ENCODE data around the gene GOLGA7B. TPM values are rescaled to one million over a fixed set of nuclear protein-coding genes. Genes with fewer than 3 reads are reported as not detected.
"Not testable (repeated sequence)": the region's sequence is repeated elsewhere in the genome, so short reads cannot be mapped to it uniquely, and the experiment has no call there.

The GOLGA7B gene
- total RNA-seq, 2 experiments from 2014 or later, result 0.92 to 1.1 TPM

- POLR2A ChIA-PET, result no interaction called here
- peaks cover 20% of the 10 kb centered on the region for H3K4me1 Mint-ChIP-seq (ENCODE audit: low read depth)
- no peaks in the 10 kb centered on the region for H3K27me3 Mint-ChIP-seq
- TF ChIP-seq, protein P1, sequence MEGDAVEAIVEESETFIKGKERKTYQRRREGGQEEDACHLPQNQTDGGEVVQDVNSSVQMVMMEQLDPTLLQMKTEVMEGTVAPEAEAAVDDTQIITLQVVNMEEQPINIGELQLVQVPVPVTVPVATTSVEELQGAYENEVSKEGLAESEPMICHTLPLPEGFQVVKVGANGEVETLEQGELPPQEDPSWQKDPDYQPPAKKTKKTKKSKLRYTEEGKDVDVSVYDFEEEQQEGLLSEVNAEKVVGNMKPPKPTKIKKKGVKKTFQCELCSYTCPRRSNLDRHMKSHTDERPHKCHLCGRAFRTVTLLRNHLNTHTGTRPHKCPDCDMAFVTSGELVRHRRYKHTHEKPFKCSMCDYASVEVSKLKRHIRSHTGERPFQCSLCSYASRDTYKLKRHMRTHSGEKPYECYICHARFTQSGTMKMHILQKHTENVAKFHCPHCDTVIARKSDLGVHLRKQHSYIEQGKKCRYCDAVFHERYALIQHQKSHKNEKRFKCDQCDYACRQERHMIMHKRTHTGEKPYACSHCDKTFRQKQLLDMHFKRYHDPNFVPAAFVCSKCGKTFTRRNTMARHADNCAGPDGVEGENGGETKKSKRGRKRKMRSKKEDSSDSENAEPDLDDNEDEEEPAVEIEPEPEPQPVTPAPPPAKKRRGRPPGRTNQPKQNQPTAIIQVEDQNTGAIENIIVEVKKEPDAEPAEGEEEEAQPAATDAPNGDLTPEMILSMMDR (IDR thresholded peaks at IDR 0.05), result no peak
- H3K27ac Mint-ChIP-seq, result no peak overlapping the region
- no peak overlapping the region for H3K4me3 Mint-ChIP-seq
- no peak for DNase-seq
- ATAC-seq, result peak; percentile 64
- H3K9me3 Mint-ChIP-seq, result no peaks in the 10 kb centered on the region
- intact Hi-C loops (cut with micrococcal nuclease), result no loop called here
- H3K36me3 Mint-ChIP-seq (ENCODE audit: low read depth), result no peaks in the 10 kb centered on the region
- CTCF ChIA-PET, result no interaction called here
Observed at GRCh38 chr10:97828721-97829120, 20.9 kb upstream of the GOLGA7B start.

DNA sequence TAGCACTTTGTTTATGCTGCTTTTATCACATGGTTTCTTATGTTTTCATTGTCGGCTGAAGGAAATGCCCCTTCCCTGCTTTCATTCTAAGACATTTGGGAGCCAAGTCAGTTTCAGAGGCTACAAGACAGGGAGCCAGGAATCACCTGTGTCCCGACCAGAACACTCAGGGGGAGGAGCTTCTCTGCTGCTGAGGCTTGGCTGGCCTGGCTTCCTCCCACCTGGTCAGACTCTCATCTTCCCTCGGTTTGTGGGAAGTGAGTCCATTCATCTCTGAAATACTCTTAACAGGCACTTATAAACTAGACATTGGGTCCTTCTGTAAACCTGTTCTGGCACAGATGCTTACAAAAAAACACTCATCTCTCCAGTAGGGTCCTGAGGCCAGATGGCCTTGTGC is 19.6 kb upstream of the GOLGA7B start:
- no peaks in the 10 kb centered on the region for H3K9me3 Mint-ChIP-seq
- H3K36me3 Mint-ChIP-seq (ENCODE audit: low read depth), result no peaks in the 10 kb centered on the region
- TF ChIP-seq, protein P1 (IDR thresholded peaks at IDR 0.05), result no peak
- POLR2A ChIA-PET, result interaction anchor here (1.0 kb wide), 1 partner anchor 44 kb away, joined by 3 read pairs; no protein-coding TSS in a partner anchor
- intact Hi-C loops (cut with micrococcal nuclease), result no loop called here
- peaks cover 20% of the 10 kb centered on the region for H3K4me1 Mint-ChIP-seq (ENCODE audit: low read depth)
- no peak overlapping the region for H3K4me3 Mint-ChIP-seq
- ATAC-seq (no peak), DNase-seq (no peak)
- no peaks in the 10 kb centered on the region for H3K27me3 Mint-ChIP-seq
- no peak overlapping the region for H3K27ac Mint-ChIP-seq
- CTCF ChIA-PET, result interaction anchor here (1.6 kb wide), 1 partner anchor 38 kb away, joined by 6 read pairs; no protein-coding TSS in a partner anchor

DNA sequence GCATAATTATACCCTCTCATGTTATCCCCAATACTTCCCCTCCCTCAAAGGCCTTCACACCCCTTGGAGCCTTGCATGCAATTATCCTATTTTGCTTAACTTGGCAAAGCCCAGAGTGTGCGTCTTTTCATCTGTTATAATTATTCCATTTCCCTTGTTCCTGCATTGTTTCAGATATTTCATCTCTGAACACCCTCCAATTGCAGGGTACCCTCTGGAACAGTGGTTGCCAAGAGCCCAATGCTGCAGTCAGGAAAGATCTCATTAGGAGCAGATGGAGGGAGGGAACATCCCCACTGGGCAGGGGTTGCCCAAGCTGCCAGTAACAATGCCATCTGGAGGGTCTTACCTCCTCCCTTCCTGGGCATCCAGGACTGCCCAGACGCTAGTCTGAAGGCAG is 18.4 kb upstream of the GOLGA7B start:
- Mint-ChIP-seq H3K27ac (no peak overlapping the region), H3K36me3 (ENCODE audit: low read depth) (no peaks in the 10 kb centered on the region), H3K4me3 (no peak overlapping the region), H3K9me3 (no peaks in the 10 kb centered on the region), H3K27me3 (no peaks in the 10 kb centered on the region), H3K4me1 (ENCODE audit: low read depth) (peaks cover 20% of the 10 kb centered on the region)
- ChIA-PET POLR2A (interaction anchor here (0.8 to 1.0 kb wide), 2 partner anchors 13 to 46 kb away, joined by 3 read pairs; no protein-coding TSS in a partner anchor), CTCF (interaction anchor here (1.6 kb wide), 1 partner anchor 39 kb away, joined by 6 read pairs; no protein-coding TSS in a partner anchor)
- ATAC-seq, result no peak
- intact Hi-C loops (cut with micrococcal nuclease), result no loop called here
- no peak for DNase-seq
- TF ChIP-seq, protein P1 (IDR thresholded peaks at IDR 0.05), result no peak

DNA sequence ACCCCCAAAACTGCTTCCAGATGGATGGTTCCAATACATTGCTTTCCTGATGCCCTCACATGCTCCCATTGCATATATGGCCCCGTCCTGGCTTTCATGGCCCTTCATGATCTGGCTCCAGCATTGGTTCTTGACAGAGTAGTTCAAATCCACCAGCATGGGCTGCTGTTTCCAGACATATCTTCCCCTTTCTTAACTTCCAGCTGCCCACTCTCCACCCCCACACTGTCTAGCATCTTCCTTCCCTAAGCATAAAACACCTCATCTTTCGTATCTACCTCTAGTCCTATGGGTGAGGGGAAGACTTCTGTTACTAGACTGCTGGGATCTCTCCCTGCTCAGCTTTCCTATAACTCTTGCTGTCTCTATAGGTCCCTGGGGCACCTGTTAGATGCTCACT is 13.2 kb upstream of the GOLGA7B start:
- ChIA-PET POLR2A (no interaction called here), CTCF (no interaction called here)
- Mint-ChIP-seq H3K27me3 (no peaks in the 10 kb centered on the region), H3K4me1 (ENCODE audit: low read depth) (peaks cover 12% of the 10 kb centered on the region), H3K4me3 (no peak overlapping the region), H3K9me3 (no peaks in the 10 kb centered on the region), H3K27ac (no peak overlapping the region), H3K36me3 (ENCODE audit: low read depth) (no peaks in the 10 kb centered on the region)
- no peak for DNase-seq
- TF ChIP-seq, protein P1 (IDR thresholded peaks at IDR 0.05), result no peak
- intact Hi-C loops (cut with micrococcal nuclease), result no loop called here
- no peak for ATAC-seq

DNA sequence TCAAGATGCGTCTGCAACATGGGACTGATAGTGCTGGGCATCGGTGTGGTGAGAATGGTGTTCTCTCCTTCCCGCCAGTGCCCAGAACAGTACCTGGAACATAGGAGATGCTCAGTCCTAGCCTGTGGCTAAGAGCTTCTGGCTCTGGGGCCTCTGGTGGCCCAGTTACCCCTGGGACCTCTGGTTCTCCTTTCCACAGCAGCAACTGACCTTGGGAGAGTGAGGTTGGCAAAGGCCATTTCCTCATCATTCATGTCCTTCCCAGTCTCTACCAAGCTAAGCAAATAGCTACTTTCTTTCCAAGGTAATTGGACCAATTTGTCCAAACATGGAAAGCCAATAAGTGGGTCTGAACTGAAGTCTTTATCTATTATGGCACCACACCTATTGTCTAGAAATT is 11.6 kb upstream of the GOLGA7B start:
- TF ChIP-seq, protein P1 (IDR thresholded peaks at IDR 0.05), result no peak
- ChIA-PET CTCF (no interaction called here), POLR2A (no interaction called here)
- H3K27ac Mint-ChIP-seq, result no peak overlapping the region
- intact Hi-C loops (cut with micrococcal nuclease), result no loop called here
- DNase-seq (no peak), ATAC-seq (no peak)
- no peaks in the 10 kb centered on the region for H3K36me3 Mint-ChIP-seq (ENCODE audit: low read depth)
- no peak overlapping the region for H3K4me3 Mint-ChIP-seq
- no peaks in the 10 kb centered on the region for H3K9me3 Mint-ChIP-seq
- no peaks in the 10 kb centered on the region for H3K27me3 Mint-ChIP-seq
- H3K4me1 Mint-ChIP-seq (ENCODE audit: low read depth), result peaks cover 16% of the 10 kb centered on the region

DNA sequence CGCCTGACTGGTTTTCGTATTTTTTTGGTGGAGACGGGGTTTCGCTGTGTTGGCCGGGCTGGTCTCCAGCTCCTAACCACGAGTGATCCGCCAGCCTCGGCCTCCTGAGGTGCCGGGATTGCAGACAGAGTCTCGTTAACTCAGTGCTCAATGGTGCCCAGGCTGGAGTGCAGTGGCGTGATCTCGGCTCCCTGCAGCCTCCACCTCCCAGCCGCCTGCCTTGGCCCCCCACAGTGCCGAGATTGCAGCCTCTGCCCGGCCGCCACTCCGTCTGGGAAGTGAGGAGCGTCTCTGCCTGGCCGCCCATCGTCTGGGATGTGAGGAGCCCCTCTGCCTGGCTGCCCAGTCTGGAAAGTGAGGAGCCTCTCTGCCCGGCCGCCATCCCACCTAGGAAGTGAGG is 8.5 kb upstream of the GOLGA7B start:
- H3K27me3 Mint-ChIP-seq; H3K27ac Mint-ChIP-seq; POLR2A ChIA-PET; H3K4me3 Mint-ChIP-seq; H3K9me3 Mint-ChIP-seq; DNase-seq; H3K36me3 Mint-ChIP-seq (ENCODE audit: low read depth); ATAC-seq; CTCF ChIA-PET; intact Hi-C loops (cut with micrococcal nuclease): not testable (repeated sequence)
- H3K4me1 Mint-ChIP-seq (ENCODE audit: low read depth), result peaks cover 20% of the 10 kb centered on the region

DNA sequence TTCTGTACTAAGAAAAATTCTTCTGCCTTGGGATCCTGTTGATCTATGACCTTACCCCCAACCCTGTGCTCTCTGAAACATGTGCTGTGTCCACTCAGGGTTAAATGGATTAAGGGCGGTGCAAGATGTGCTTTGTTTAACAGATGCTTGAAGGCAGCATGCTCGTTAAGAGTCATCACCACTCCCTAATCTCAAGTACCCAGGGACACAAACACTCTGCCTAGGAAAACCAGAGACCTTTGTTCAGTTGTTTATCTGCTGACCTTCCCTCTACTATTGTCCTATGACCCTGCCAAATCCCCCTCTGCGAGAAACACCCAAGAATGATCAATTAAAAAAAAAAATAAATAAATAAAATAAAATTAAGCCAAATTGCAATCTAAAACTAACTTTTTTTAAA is 7.5 kb upstream of the GOLGA7B start:
- H3K36me3 Mint-ChIP-seq (ENCODE audit: low read depth); H3K4me3 Mint-ChIP-seq; DNase-seq; H3K27ac Mint-ChIP-seq; ATAC-seq; H3K9me3 Mint-ChIP-seq; intact Hi-C loops (cut with micrococcal nuclease); POLR2A ChIA-PET; H3K27me3 Mint-ChIP-seq: not testable (repeated sequence)
- CTCF ChIA-PET, result interaction anchor here (1.7 kb wide), 1 partner anchor 27 kb away, joined by 6 read pairs; no protein-coding TSS in a partner anchor
- peaks cover 20% of the 10 kb centered on the region for H3K4me1 Mint-ChIP-seq (ENCODE audit: low read depth)
